Mucosa of descending colon (tissue), 3 donors: ENCODE data around the gene CCDC40. TPM values are rescaled to one million over a fixed set of nuclear protein-coding genes. Genes with fewer than 3 reads are reported as not detected.

ENCODE experiments used
- ATAC-seq: fragments of 200-7000 bp; cut with Tn5 transposase; one replicate; pipeline ENCODE4 v1.9.1; 2020; ENCODE audit warnings: mild to moderate bottlenecking, moderate library complexity
- DNase-seq, 3 donors: peaks; one replicate each; pipeline ENCODE4 v3.0.0-alpha.2; 2020
- H3K36me3 ChIP-seq: fragments of 200-600 bp; one replicate; pipeline ENCODE4 v1.8.0; 2021; ENCODE audit warnings: low read depth, mild to moderate bottlenecking
- H3K4me1 ChIP-seq: fragments of 200-600 bp; one replicate; pipeline ENCODE4 v1.8.0; 2021; ENCODE audit warnings: low read depth, mild to moderate bottlenecking
- H3K4me3 ChIP-seq: fragments of 200-600 bp; one replicate; pipeline ENCODE4 v1.8.0; 2021; ENCODE audit warnings: mild to moderate bottlenecking
- H3K9me3 ChIP-seq: fragments of 200-600 bp; one replicate; pipeline ENCODE4 v1.8.0; 2021; ENCODE audit warnings: mild to moderate bottlenecking
- CTCF ChIP-seq: fragments of 200-600 bp; IDR thresholded peaks from one replicate; pipeline ENCODE4 v1.8.0; 2022; ENCODE audit warnings: antibody characterized with exemption, mild to moderate bottlenecking
- intact Hi-C, 2 donors: fragments of 100-400 bp; cut with DNase I in 1 of 2; cut with micrococcal nuclease in 1 of 2; formaldehyde crosslinking; loops; one replicate each; pipeline versions ENCODE4 v1.11.0 to v1.11.1; 2022; cut with DNase I, micrococcal nuclease
- total RNA-seq, 3 donors: library from RNA; stranded (reverse); fragmentation: NEBNext Ultra II Directional in 2 of 3; extraction: Animal tissue kit (Norgen Biotek cat#: 25700) in 2 of 3; gene quantifications; one replicate each; pipeline versions ENCODE4 v1.2.1 to v1.2.4, GENCODE V29; 2021 to 2023
- donor health status: DM: no; HTN: no; CAD: no; lungs with moderate emphysema.
- donor health status: DM: no; HTN: no; CAD: no.
- donor health status: DM: no; HTN: yes; CAD: no.

Gene CCDC40
- total RNA-seq, 3 donors from 2014 or later, result 2.1 to 5.9 (median 2.7) TPM

DNA sequence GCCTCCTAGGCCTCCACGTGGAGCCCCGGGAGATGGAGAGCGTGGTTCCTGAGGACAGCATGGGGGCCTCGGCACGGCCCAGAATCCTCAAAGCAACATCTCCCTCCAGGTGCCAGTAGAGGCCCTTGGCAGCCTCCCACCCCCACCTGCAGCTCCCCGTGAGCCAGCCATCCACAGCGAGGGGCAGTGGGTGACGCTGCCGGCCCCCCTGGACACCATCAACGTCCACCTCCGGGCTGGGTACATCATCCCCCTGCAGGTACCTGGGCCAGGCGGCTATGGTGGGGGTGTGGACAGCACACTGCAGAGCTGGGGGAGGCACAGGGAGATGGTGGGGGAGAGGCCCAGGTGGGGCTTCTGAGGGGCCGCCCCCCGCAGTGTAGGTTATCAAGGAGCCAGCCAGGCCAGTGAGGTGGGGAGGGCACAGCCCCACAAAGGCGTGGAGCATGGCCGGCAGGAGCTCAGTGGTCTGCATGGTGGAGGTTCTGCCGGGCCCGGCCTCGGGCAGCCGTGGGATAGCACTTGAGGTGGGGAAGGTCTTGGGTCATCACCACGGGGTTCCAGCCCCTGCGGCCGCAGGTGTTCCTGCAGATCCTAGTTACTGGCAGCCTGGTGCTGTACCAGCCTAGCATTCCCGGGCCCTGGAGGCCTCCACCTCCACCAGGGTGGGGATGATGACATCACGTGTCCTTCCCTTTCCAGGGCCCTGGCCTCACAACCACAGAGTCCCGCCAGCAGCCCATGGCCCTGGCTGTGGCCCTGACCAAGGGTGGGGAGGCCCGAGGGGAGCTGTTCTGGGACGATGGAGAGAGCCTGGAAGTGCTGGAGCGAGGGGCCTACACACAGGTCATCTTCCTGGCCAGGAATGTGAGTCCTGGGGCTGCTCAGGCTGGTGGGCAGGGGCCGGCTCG, 81.3 kb downstream of the CCDC40 start:
- no peak for DNase-seq
- TF ChIP-seq CTCF, result no peak
- no peak for ATAC-seq

GRCh38 chr17:80118601-80119270, 82.3 kb downstream of the CCDC40 start:
- H3K4me3 ChIP-seq, result no peak overlapping the region
- TF ChIP-seq CTCF, result no peak
- intact Hi-C loops, result no loop called here
- H3K36me3 ChIP-seq, result no peaks in the 10 kb centered on the region
- H3K9me3 ChIP-seq, result no peaks in the 10 kb centered on the region
- ATAC-seq, result no peak
- DNase-seq, result no peak
- H3K4me1 ChIP-seq, result no peaks in the 10 kb centered on the region

More for the DNA sequence above, 81.3 kb downstream of the CCDC40 start:
- intact Hi-C loops, result no loop called here
- Histone ChIP-seq H3K4me1 (no peaks in the 10 kb centered on the region), H3K9me3 (no peaks in the 10 kb centered on the region), H3K36me3 (no peaks in the 10 kb centered on the region), H3K4me3 (no peak overlapping the region)

GRCh38 chr17:80119271-80119791, 82.9 kb downstream of the CCDC40 start:
- intact Hi-C loops, result no loop called here
- DNase-seq, result no peak
- no peak overlapping the region for H3K4me3 ChIP-seq
- TF ChIP-seq CTCF, result no peak
- H3K9me3 ChIP-seq, result no peaks in the 10 kb centered on the region
- H3K4me1 ChIP-seq, result no peaks in the 10 kb centered on the region
- H3K36me3 ChIP-seq, result no peaks in the 10 kb centered on the region
- no peak for ATAC-seq

- Histone ChIP-seq H3K4me3 (no peak overlapping the region), H3K4me1 (no peaks in the 10 kb centered on the region), H3K36me3 (no peaks in the 10 kb centered on the region), H3K9me3 (no peaks in the 10 kb centered on the region)
- TF ChIP-seq CTCF, result no peak
- ATAC-seq (no peak), DNase-seq (no peak)
- intact Hi-C loops, result no loop called here
Observed at GRCh38 chr17:80119839-80120238, 83.4 kb downstream of the CCDC40 start.

GRCh38 chr17:80122026-80122575, 85.7 kb downstream of the CCDC40 start:
- intact Hi-C loops, result no loop called here
- no peak for ATAC-seq
- Histone ChIP-seq H3K4me3 (no peak overlapping the region), H3K9me3 (no peaks in the 10 kb centered on the region), H3K4me1 (no peaks in the 10 kb centered on the region), H3K36me3 (no peaks in the 10 kb centered on the region)
- TF ChIP-seq CTCF, result no peak
- DNase-seq, result no peak
